Activated B cell treated with CpG ODN at 0.5 μM for 24 hours (primary cell): ENCODE measurements around the gene ZSCAN10. TPM values are rescaled to one million over a fixed set of nuclear protein-coding genes. Genes with fewer than 3 reads are reported as not detected.
"Not testable (repeated sequence)": the region's sequence is repeated elsewhere in the genome, so short reads cannot be mapped to it uniquely, and the experiment has no call there.

ENCODE experiments used
- ATAC-seq: fragments of 200-7000 bp; cut with Tn5 transposase; one replicate; pipeline ENCODE4 v1.10.0; 2021; ENCODE audit warnings: low read depth, mild to moderate bottlenecking, moderate library complexity
- CTCF ChIA-PET: fragments of 350-600 bp; sonication (Branson Sonifier 250); formaldehyde crosslinking; loops from one replicate; lab custom pipeline; 2021; ENCODE audit warnings: antibody characterized with exemption; lab: Charles Lee
- POLR2A ChIA-PET: fragments of 350-600 bp; sonication (Branson Sonifier 250); formaldehyde crosslinking; loops from one replicate; lab custom pipeline; 2021; ENCODE audit warnings: antibody characterized with exemption; lab: Charles Lee
- DNase-seq: peaks from one replicate; pipeline ENCODE4 v3.0.0; 2022
- H3K27ac Mint-ChIP-seq: one replicate; pipeline ENCODE4 v1.8.0; 2020; ENCODE audit warnings: mixed read lengths
- H3K27me3 Mint-ChIP-seq: one replicate; pipeline ENCODE4 v1.8.0; 2021; ENCODE audit warnings: mixed read lengths
- H3K36me3 Mint-ChIP-seq: one replicate; pipeline ENCODE4 v1.8.0; 2021; ENCODE audit warnings: low read depth, mixed read lengths
- H3K4me1 Mint-ChIP-seq: one replicate; pipeline ENCODE4 v1.8.0; 2021; ENCODE audit warnings: mixed read lengths
- H3K4me3 Mint-ChIP-seq: one replicate; pipeline ENCODE4 v1.8.0; 2020; ENCODE audit warnings: mild to moderate bottlenecking, mixed read lengths
- H3K9me3 Mint-ChIP-seq: one replicate; pipeline ENCODE4 v1.8.0; 2020; ENCODE audit warnings: mixed read lengths
- CTCF ChIP-seq: fragments of 200-600 bp; IDR thresholded peaks from one replicate; pipeline ENCODE4 v1.8.0; 2022; ENCODE audit warnings: antibody characterized with exemption, mild to moderate bottlenecking
- intact Hi-C: fragments of 100-400 bp; cut with micrococcal nuclease; formaldehyde crosslinking; loops from one replicate; pipeline ENCODE4 v1.15.1; 2024
- total RNA-seq: library from RNA; stranded (reverse); gene quantifications from 2 replicates; pipeline ENCODE4 v1.2.3, GENCODE V29; 2022

Gene ZSCAN10
- total RNA-seq, 1 donor from 2014 or later: not detected

GRCh38 chr16:3059041-3059722 is 39.9 kb downstream of the ZSCAN10 start:
- Mint-ChIP-seq H3K9me3 (no peaks in the 10 kb centered on the region), H3K27me3 (no peaks in the 10 kb centered on the region), H3K36me3 (peaks cover 1% of the 10 kb centered on the region), H3K4me1 (peaks cover 17% of the 10 kb centered on the region), H3K27ac (peak overlapping the region; percentile 70), H3K4me3 (peak overlapping the region; percentile 83)
- ChIA-PET POLR2A (interaction anchor here (0.6 to 2.9 kb wide), 23 partner anchors 8 to 1413 kb away, joined by 3 to 31 read pairs (median 4); partner anchors contain the start of genes PKMYT1, ZNF213 and ZNF263), CTCF (interaction anchor here (0.6 to 3.0 kb wide), 17 partner anchors 11 to 109 kb away, joined by 3 to 61 read pairs (median 5); no protein-coding TSS in a partner anchor)
- ATAC-seq (peak; percentile 96), DNase-seq (peak; percentile 91)
- no peak for TF ChIP-seq CTCF
- intact Hi-C loops: loop anchor here (1.0 to 2.0 kb wide), 10 partner anchors 13 to 441 kb away; partner anchors contain the start of gene MMP25

GRCh38 chr16:3058139-3059030 is 40.7 kb downstream of the ZSCAN10 start:
- CTCF ChIA-PET: interaction anchor here (0.6 to 3.0 kb wide), 13 partner anchors 10 to 110 kb away, joined by 3 to 61 read pairs (median 5); no protein-coding TSS in a partner anchor
- POLR2A ChIA-PET: interaction anchor here (0.6 to 2.9 kb wide), 20 partner anchors 11 to 225 kb away, joined by 3 to 31 read pairs (median 5); partner anchors contain the start of genes PKMYT1, ZNF213 and ZNF263
- H3K27ac Mint-ChIP-seq: no peak overlapping the region
- H3K9me3 Mint-ChIP-seq: no peaks in the 10 kb centered on the region
- H3K27me3 Mint-ChIP-seq: no peaks in the 10 kb centered on the region
- peaks cover 1% of the 10 kb centered on the region for H3K36me3 Mint-ChIP-seq
- ATAC-seq (peak; percentile 48), DNase-seq (no peak)
- peaks cover 23% of the 10 kb centered on the region for H3K4me1 Mint-ChIP-seq
- TF ChIP-seq CTCF: no peak
- intact Hi-C loops: loop anchor here (1.0 to 2.0 kb wide), 10 partner anchors 12 to 442 kb away; partner anchors contain the start of gene MMP25
- H3K4me3 Mint-ChIP-seq: peak overlapping the region; percentile 83

- CTCF ChIA-PET: interaction anchor here (1.5 to 3.0 kb wide), 5 partner anchors 9 to 71 kb away, joined by 5 to 61 read pairs (median 8); no protein-coding TSS in a partner anchor
- no peak for DNase-seq
- H3K27ac Mint-ChIP-seq: no peak overlapping the region
- ATAC-seq: no peak
- H3K4me3 Mint-ChIP-seq: peak overlapping the region; percentile 15
- no peaks in the 10 kb centered on the region for H3K27me3 Mint-ChIP-seq
- TF ChIP-seq CTCF: no peak
- intact Hi-C loops: loop anchor here (2.0 kb wide), 5 partner anchors 17 to 101 kb away; no protein-coding TSS in a partner anchor
- peaks cover 1% of the 10 kb centered on the region for H3K36me3 Mint-ChIP-seq
- peaks cover 23% of the 10 kb centered on the region for H3K4me1 Mint-ChIP-seq
- POLR2A ChIA-PET: interaction anchor here (1.1 to 2.9 kb wide), 7 partner anchors 18 to 72 kb away, joined by 3 to 31 read pairs (median 6); no protein-coding TSS in a partner anchor
- H3K9me3 Mint-ChIP-seq: no peaks in the 10 kb centered on the region
These were observed 41.6 kb downstream of the ZSCAN10 start for GRCh38 chr16:3057181-3058138.

- ATAC-seq: no peak
- CTCF ChIA-PET: interaction anchor here (1.3 kb wide), 1 partner anchor 73 kb away, joined by 4 read pairs; no protein-coding TSS in a partner anchor
- POLR2A ChIA-PET: interaction anchor here (0.7 kb wide), 1 partner anchor 40 kb away, joined by 5 read pairs; no protein-coding TSS in a partner anchor
These were observed 42.5 kb downstream of the ZSCAN10 start for GRCh38 chr16:3056336-3057180.

GRCh38 chr16:3055734-3056115 is 43.4 kb downstream of the ZSCAN10 start:
- ChIA-PET CTCF (interaction anchor here (1.3 kb wide), 1 partner anchor 74 kb away, joined by 4 read pairs; no protein-coding TSS in a partner anchor), POLR2A (interaction anchor here (0.7 kb wide), 1 partner anchor 41 kb away, joined by 5 read pairs; no protein-coding TSS in a partner anchor)
- H3K36me3 Mint-ChIP-seq, H3K9me3 Mint-ChIP-seq, H3K27ac Mint-ChIP-seq, intact Hi-C loops, H3K27me3 Mint-ChIP-seq, ATAC-seq, H3K4me3 Mint-ChIP-seq, DNase-seq: not testable (repeated sequence)
- peaks cover 23% of the 10 kb centered on the region for H3K4me1 Mint-ChIP-seq

More at GRCh38 chr16:3056336-3057180, 42.5 kb downstream of the ZSCAN10 start:
- H3K27me3 Mint-ChIP-seq: no peaks in the 10 kb centered on the region
- intact Hi-C loops: no loop called here
- no peak for TF ChIP-seq CTCF
- peaks cover 1% of the 10 kb centered on the region for H3K36me3 Mint-ChIP-seq
- H3K9me3 Mint-ChIP-seq: no peaks in the 10 kb centered on the region
- no peak overlapping the region for H3K27ac Mint-ChIP-seq
- peaks cover 23% of the 10 kb centered on the region for H3K4me1 Mint-ChIP-seq
- H3K4me3 Mint-ChIP-seq: peak overlapping the region; percentile 15
- no peak for DNase-seq
